MM.1S (cell line): ENCODE data around the gene ADCK2.

Source experiments
- DNase-seq: peaks from one replicate; pipeline ENCODE4 v3.0.0-alpha.2; 2015
- H2AFZ ChIP-seq: fragments of 300-600 bp; sonication (generic); 2 replicates; pipeline ENCODE4 v1.6.0; 2016; ENCODE audit warnings: antibody characterized with exemption, low read length
- H3F3A ChIP-seq: fragments of 300-600 bp; sonication (generic); 2 replicates; pipeline ENCODE4 v1.6.1; 2016; ENCODE audit warnings: mild to moderate bottlenecking, antibody characterized with exemption, low read length, moderate library complexity, mixed read lengths; ENCODE audit not compliant: insufficient read depth
- H3K27ac ChIP-seq: fragments of 300-600 bp; sonication (generic); 2 replicates; pipeline ENCODE4 v1.5.1; 2016; ENCODE audit warnings: mild to moderate bottlenecking, low read length
- H3K27me3 ChIP-seq: fragments of 300-600 bp; sonication (generic); replicated peaks from 2 replicates; pipeline ENCODE4 v1.6.0; 2016; ENCODE audit warnings: low read length; ENCODE audit not compliant: insufficient read depth
- H3K36me3 ChIP-seq: fragments of 300-600 bp; sonication (generic); replicated peaks from 2 replicates; pipeline ENCODE4 v1.6.1; 2016; ENCODE audit warnings: mild to moderate bottlenecking, low read length, mixed read lengths; ENCODE audit not compliant: insufficient read depth
- H3K4me1 ChIP-seq: fragments of 300-600 bp; sonication (generic); 2 replicates; pipeline ENCODE4 v1.6.1; 2016; ENCODE audit warnings: low read length, mixed read lengths
- H3K4me2 ChIP-seq: fragments of 300-600 bp; sonication (generic); 2 replicates; pipeline ENCODE4 v1.6.0; 2016; ENCODE audit warnings: low read depth, low read length
- H3K4me3 ChIP-seq: fragments of 300-600 bp; sonication (generic); 2 replicates; pipeline ENCODE4 v1.5.1; 2016; ENCODE audit warnings: low read length, mixed read lengths
- H3K79me2 ChIP-seq: fragments of 300-600 bp; sonication (generic); 2 replicates; pipeline ENCODE4 v1.6.1; 2016; ENCODE audit warnings: mixed run types, low read length, mixed read lengths
- H3K9ac ChIP-seq: fragments of 300-600 bp; sonication (generic); 2 replicates; pipeline ENCODE4 v1.6.1; 2016; ENCODE audit warnings: low read length, mixed read lengths
- H3K9me2 ChIP-seq: fragments of 300-600 bp; sonication (generic); replicated peaks from 2 replicates; pipeline ENCODE4 v1.6.1; 2016; ENCODE audit warnings: mild to moderate bottlenecking, low read length, mixed read lengths; ENCODE audit not compliant: insufficient read depth
- H3K9me3 ChIP-seq: fragments of 300-600 bp; sonication (generic); replicated peaks from 2 replicates; pipeline ENCODE4 v1.6.1; 2016; ENCODE audit warnings: mild to moderate bottlenecking, low read length, mixed read lengths; ENCODE audit not compliant: insufficient read depth
- H4K20me1 ChIP-seq: fragments of 300-600 bp; sonication (generic); 2 replicates; pipeline ENCODE4 v1.6.1; 2016; ENCODE audit warnings: mild to moderate bottlenecking, low read length, moderate library complexity, mixed read lengths; ENCODE audit not compliant: insufficient read depth
- EZH2 ChIP-seq: fragments of 300-600 bp; sonication (generic); optimal IDR thresholded peaks from 2 replicates; pipeline ENCODE3; 2017; ENCODE audit warnings: low read depth, mild to moderate bottlenecking, antibody characterized with exemption, low read length, mixed read lengths
- EZH2phosphoT487 ChIP-seq: fragments of 300-600 bp; sonication (generic); IDR thresholded peaks from 2 replicates; pipeline ENCODE4 v1.6.1; 2018; ENCODE audit warnings: antibody characterized with exemption, low read length
- TF ChIP-seq, protein P1 (sequence below): fragments of 300-600 bp; sonication (generic); IDR thresholded peaks from 2 replicates; pipeline ENCODE4 v1.5.1; 2016; ENCODE audit warnings: antibody characterized with exemption, low read length, mixed read lengths

ADCK2 gene

GRCh38 chr7:140654661-140655060 lies 18.1 kb upstream of the ADCK2 start:
- no peak overlapping the region for H3K27ac ChIP-seq
- H3K4me1 ChIP-seq: no peaks in the 10 kb centered on the region
- TF ChIP-seq, protein P1, sequence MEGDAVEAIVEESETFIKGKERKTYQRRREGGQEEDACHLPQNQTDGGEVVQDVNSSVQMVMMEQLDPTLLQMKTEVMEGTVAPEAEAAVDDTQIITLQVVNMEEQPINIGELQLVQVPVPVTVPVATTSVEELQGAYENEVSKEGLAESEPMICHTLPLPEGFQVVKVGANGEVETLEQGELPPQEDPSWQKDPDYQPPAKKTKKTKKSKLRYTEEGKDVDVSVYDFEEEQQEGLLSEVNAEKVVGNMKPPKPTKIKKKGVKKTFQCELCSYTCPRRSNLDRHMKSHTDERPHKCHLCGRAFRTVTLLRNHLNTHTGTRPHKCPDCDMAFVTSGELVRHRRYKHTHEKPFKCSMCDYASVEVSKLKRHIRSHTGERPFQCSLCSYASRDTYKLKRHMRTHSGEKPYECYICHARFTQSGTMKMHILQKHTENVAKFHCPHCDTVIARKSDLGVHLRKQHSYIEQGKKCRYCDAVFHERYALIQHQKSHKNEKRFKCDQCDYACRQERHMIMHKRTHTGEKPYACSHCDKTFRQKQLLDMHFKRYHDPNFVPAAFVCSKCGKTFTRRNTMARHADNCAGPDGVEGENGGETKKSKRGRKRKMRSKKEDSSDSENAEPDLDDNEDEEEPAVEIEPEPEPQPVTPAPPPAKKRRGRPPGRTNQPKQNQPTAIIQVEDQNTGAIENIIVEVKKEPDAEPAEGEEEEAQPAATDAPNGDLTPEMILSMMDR: no peak
- TF ChIP-seq EZH2: no peak
- no peak for TF ChIP-seq EZH2phosphoT487
- H3K4me3 ChIP-seq: no peak overlapping the region
- H3K27me3 ChIP-seq: no peaks in the 10 kb centered on the region
- H3F3A ChIP-seq: no peaks in the 10 kb centered on the region
- no peak overlapping the region for H2AFZ ChIP-seq
- no peaks in the 10 kb centered on the region for H3K9me2 ChIP-seq
- H4K20me1 ChIP-seq: no peaks in the 10 kb centered on the region
- no peaks in the 10 kb centered on the region for H3K36me3 ChIP-seq
- no peaks in the 10 kb centered on the region for H3K79me2 ChIP-seq
- H3K9me3 ChIP-seq: no peaks in the 10 kb centered on the region
- DNase-seq: no peak
- no peak overlapping the region for H3K9ac ChIP-seq
- H3K4me2 ChIP-seq: no peak overlapping the region

- no peak overlapping the region for H3K27ac ChIP-seq
Observed at GRCh38 chr7:140655511-140656408, 17.0 kb upstream of the ADCK2 start.

DNA sequence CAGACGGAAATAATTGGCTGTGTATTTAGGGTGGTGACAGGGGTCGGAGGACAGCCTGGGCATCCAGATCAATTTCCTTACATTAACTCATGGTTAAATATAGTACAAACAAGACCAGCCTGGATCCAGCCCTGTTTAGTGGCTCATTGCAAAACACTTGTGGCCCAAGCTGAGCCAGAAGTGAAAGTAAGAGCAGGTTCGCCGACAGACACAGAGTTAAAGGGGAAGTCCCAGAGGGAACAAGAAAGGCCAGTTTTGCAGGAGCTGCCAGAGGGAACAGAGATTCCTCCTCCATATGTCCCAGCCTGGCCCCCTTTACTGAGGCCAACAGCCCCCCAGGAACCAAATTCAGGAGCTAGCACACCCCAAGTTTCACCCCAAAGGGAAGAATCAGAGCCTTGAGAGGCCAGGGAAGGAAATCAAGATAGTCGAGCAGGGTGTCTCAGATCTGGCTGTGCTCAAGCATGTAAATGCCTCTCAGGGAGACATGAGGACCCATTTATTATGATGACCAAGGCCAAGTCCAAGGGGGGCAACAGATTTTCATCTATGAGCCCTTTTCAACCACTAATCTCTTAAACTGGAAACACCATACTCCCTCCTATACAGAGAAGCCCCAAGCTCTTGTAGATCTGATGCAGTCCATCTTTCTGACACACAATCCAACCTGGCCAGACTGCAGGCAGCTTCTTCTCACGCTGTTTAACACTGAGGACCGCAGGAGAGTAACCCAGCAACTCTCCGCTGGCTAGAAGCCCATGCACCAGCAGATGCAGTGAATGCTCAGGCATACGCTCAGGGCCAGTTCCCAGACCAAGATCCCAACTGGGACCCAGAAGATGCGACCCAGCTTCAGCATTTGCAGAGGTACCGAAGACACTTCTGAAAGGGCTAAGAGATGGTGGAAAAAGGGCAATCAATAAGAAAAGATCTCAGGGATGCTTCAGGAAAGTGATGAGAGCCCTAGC lies 15.9 kb upstream of the ADCK2 start:
- TF ChIP-seq EZH2 (no peak), EZH2phosphoT487 (no peak)
- TF ChIP-seq, protein P1: no peak
- no peaks in the 10 kb centered on the region for H3K4me1 ChIP-seq
- H4K20me1 ChIP-seq: no peaks in the 10 kb centered on the region
- H3K27me3 ChIP-seq: no peaks in the 10 kb centered on the region
- no peak overlapping the region for H3K4me2 ChIP-seq
- H3K9me2 ChIP-seq: no peaks in the 10 kb centered on the region
- no peak overlapping the region for H2AFZ ChIP-seq
- DNase-seq: peak; percentile 35
- no peak overlapping the region for H3K9ac ChIP-seq
- H3K79me2 ChIP-seq: no peaks in the 10 kb centered on the region
- H3F3A ChIP-seq: no peaks in the 10 kb centered on the region
- H3K36me3 ChIP-seq: no peaks in the 10 kb centered on the region
- H3K4me3 ChIP-seq: no peak overlapping the region
- H3K9me3 ChIP-seq: no peaks in the 10 kb centered on the region
- H3K27ac ChIP-seq: no peak overlapping the region

More at GRCh38 chr7:140655511-140656408, 17.0 kb upstream of the ADCK2 start:
- Histone ChIP-seq H3K27me3 (no peaks in the 10 kb centered on the region), H3K4me2 (no peak overlapping the region), H3K79me2 (no peaks in the 10 kb centered on the region), H3K9ac (no peak overlapping the region), H3K36me3 (no peaks in the 10 kb centered on the region), H3F3A (no peaks in the 10 kb centered on the region), H3K9me3 (no peaks in the 10 kb centered on the region), H2AFZ (no peak overlapping the region), H3K9me2 (no peaks in the 10 kb centered on the region), H3K4me3 (no peak overlapping the region), H3K4me1 (no peaks in the 10 kb centered on the region), H4K20me1 (no peaks in the 10 kb centered on the region)
- TF ChIP-seq EZH2phosphoT487: no peak
- TF ChIP-seq, protein P1: no peak
- TF ChIP-seq EZH2: no peak
- no peak for DNase-seq
